Anterior cingulate cortex (tissue), 58 donors: ENCODE data around the gene TUB.

Source experiments
- DNase-seq, 58 donors: peaks; one replicate each; lab custom pipeline; 2025; lab: John Stamatoyannopoulos, UW

Gene TUB

GRCh38 chr11:8086571-8086970, 5.6 kb downstream of the TUB start:
- peak in 1 of 58 donors; percentile 63 for DNase-seq

- no peak for DNase-seq
These were observed 6.2 kb downstream of the TUB start for GRCh38 chr11:8087185-8087584.

GRCh38 chr11:8087756-8088155, 6.7 kb downstream of the TUB start:
- no peak for DNase-seq

- DNase-seq: no peak
These were observed 8.9 kb downstream of the TUB start for GRCh38 chr11:8089791-8090510.

- DNase-seq: peak in 7 of 58 donors; percentile 14 to 66 (median 26)
These were observed 9.7 kb downstream of the TUB start for GRCh38 chr11:8090756-8091155.

- DNase-seq: no peak
These were observed 10.7 kb downstream of the TUB start for GRCh38 chr11:8091721-8092120.

GRCh38 chr11:8092587-8093424, 11.8 kb downstream of the TUB start:
- DNase-seq: peak in 21 of 58 donors; percentile 17 to 65 (median 31)

- no peak for DNase-seq
These were observed 13.0 kb downstream of the TUB start for GRCh38 chr11:8093931-8094575.

- DNase-seq: no peak
These were observed 13.6 kb downstream of the TUB start for GRCh38 chr11:8094656-8095055.

GRCh38 chr11:8095371-8095770, 14.4 kb downstream of the TUB start:
- no peak for DNase-seq

GRCh38 chr11:8095806-8096522, 15.0 kb downstream of the TUB start:
- DNase-seq: no peak

- DNase-seq: no peak
These were observed 15.6 kb downstream of the TUB start for GRCh38 chr11:8096575-8096974.

GRCh38 chr11:8097062-8097461, 16.1 kb downstream of the TUB start:
- DNase-seq: no peak

GRCh38 chr11:8097468-8097867, 16.5 kb downstream of the TUB start:
- DNase-seq: peak in 1 of 58 donors; percentile 25

GRCh38 chr11:8097926-8098325, 16.9 kb downstream of the TUB start:
- DNase-seq: no peak

GRCh38 chr11:8098361-8098760, 17.4 kb downstream of the TUB start:
- no peak for DNase-seq

- DNase-seq: no peak
These were observed 17.9 kb downstream of the TUB start for GRCh38 chr11:8098879-8099278.

GRCh38 chr11:8099291-8099899, 18.4 kb downstream of the TUB start:
- DNase-seq: peak in 46 of 58 donors; percentile 20 to 87 (median 51)

- DNase-seq: no peak
These were observed 19.1 kb downstream of the TUB start for GRCh38 chr11:8100158-8100557.

- DNase-seq: no peak
These were observed 19.6 kb downstream of the TUB start for GRCh38 chr11:8100605-8101004.
